HG02798 (cell line): Measurements from ENCODE around the gene ACTMAP.
"Not testable (repeated sequence)": the region's sequence is repeated elsewhere in the genome, so short reads cannot be mapped to it uniquely, and the experiment has no call there.

Source experiments
- ATAC-seq: cut with Tn5 transposase; IDR thresholded peaks from one replicate; pipeline ENCODE4 v1.9.1; 2021; ENCODE audit warnings: mild to moderate bottlenecking; ENCODE audit not compliant: unreplicated experiment, poor library complexity

ACTMAP gene

DNA sequence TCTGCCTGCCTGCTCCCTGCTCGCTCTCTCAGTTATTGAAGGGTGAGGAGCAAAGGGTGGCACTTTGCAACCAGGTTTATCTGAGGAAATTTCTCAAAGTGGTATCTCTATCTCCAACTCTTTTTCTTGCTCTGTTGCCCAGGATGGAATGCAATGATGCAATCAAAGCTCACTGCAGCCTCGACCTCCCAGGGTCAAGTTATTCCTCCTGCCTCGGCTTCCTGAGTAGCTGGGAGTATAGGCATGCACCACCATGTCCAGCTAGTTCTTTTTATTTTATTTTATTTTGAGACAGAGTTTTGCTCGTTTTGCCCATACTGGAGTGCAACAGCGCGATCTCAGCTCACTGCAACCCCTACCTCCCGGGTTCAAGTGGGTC is 4.9 kb downstream of the ACTMAP start:
- no peak for ATAC-seq

DNA sequence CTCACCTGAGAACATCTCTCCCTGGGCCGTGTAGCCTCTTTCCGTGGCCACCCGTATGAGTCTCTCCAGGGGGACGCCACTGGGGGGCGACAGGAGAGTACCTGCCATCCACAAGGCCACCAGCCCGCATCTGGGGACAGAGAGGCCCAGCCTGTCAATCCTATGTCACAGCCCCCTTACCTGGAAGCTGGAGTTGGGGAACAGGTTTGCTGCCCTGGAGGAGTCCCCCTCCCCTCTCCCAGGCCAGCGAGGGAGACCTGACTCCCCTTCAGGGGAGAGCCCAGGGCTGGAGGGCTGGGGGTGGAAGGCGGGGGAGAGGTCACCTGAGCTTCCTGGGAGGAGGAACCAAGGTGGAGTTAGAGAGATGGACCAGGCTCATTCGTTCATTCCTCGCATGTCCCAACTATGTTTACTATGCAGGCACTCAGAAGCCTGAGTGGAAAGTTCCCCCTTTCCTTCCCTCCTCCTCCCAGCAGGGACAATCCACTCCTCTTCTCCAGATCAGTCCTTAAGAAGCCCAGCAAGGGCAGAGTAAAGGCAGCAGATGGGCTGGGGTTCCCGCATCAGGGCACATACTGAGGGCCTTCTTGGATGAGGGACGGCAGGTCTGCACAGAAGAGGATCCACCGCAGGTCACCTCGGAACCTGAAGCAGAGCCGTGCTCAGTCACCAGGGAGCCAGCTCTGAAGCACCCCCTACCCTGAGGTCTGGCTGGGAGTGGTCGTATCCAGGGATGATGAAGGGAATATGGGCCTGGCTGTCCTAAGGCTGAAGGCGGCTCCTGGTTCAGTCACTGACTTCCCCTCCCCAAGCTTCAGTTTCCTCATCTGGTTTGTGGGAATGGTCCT is 5.5 kb downstream of the ACTMAP start:
- no peak for ATAC-seq

DNA sequence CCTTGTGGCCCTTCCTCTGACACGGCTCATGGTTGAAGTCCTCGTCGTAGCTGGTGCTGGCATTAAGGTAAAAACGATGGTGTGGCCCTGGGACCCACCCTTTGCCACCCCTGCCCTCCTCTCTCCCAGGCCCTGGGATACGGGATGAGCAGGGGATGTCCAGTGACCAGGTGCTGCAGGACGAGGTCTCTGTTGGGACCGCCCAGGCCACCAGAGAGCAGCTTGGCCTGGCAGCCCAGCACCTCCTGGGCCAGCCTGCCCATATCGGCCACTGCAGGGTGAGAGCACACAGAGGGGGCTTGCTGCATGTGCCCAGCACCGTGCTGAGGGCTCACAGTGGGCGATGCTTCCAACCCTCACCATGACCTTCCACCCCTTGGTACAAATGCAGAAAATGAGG is 6.4 kb downstream of the ACTMAP start:
- ATAC-seq: no peak

DNA sequence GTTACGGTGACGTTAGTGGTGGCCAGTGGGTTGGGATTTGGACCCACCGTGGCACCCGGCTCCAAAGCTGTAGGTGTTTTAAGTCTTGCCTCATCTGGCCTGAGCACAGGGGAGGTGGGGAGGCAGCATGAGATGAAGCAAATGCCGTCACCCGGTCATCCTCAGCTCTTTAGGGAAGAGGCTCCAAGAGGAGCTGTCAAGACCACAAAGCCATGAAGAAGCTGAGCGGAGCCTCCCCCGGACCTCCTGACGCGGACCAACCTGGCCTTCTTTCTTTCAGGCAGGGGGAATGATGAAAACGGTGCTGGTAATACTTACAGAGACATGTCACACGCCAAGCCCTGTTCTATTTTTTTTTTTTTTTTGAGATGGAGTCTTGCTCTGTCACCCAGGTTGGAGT is 7.4 kb downstream of the ACTMAP start:
- ATAC-seq: no peak

DNA sequence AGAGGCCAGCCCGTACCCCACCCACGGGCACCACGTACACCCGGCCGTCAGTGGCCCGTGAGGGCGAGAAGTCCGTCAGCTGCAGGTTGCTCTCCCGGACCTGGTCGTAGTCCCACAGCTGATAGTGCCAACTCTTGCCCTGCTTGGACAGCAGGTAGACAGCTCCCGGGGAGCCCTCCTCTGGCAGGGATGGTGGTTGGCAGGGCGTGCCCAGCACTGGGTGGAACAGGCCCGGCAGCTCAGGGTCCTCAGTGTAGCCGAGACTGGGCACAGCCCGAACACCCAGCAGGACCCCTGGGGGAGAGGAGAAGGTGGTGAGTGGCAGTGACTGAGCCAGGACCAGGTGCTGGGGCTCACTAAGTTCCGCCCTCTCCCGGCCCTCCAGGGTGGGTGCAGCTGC is 7.8 kb downstream of the ACTMAP start:
- no peak for ATAC-seq

DNA sequence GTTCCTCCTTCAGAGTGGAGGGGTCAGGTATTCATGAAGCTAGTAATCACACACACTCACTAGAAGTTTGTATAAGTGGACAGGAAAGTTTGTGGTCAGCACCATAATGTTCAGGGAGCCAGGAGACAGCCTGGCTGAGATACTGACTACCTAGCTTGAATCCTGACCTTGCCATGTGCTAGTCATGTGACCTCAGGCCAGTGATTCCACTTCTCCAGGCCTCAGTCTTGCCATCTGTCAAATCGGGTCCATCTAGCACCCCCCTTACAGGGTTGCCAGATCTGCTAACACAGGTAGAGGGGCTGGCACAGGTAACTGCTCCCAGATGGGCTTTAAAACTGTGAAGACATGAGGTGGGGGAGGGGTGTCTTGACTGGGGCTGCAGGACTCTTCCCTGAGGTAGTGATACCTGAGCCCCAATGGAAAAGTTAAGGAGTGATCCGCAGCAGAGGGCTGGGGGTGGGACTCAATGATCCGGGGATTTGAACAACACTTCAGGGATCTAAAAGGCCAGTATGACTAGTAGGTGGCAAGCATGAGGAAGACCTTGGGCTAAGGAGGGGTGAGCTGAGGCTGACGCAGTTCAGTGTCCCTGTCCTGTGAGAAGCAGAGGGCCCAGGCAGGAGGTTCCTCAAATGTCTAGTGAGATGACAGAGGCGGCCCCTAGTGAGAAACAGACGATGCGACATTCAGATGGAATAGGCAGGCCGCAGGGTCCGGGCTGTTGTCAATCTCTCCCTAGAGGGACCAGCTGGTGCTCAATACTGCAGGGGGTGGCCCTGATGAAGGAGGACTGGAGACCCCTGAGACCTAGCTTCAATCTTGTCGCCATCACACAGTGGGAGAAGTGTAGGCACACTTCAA is 8.5 kb downstream of the ACTMAP start:
- ATAC-seq: no peak

DNA sequence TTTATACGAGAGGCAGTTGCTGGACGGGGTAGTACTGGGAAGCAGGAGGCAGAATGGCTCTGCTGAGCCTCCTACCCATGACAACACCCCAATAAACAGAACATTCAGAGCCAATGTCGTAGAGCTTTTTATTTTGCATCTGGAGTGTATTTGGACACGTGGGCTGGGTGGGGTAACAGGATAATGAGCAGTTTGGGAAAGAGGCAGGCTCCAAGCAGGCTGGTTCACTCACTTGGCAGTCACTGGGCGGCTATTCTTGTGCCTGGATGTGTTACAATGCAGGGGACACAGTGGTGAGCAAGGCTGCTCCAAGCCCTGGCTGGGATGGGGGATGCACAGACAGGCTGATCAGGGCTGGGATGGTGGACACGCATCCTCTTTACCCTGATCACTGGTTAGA is 9.5 kb downstream of the ACTMAP start:
- no peak for ATAC-seq

DNA sequence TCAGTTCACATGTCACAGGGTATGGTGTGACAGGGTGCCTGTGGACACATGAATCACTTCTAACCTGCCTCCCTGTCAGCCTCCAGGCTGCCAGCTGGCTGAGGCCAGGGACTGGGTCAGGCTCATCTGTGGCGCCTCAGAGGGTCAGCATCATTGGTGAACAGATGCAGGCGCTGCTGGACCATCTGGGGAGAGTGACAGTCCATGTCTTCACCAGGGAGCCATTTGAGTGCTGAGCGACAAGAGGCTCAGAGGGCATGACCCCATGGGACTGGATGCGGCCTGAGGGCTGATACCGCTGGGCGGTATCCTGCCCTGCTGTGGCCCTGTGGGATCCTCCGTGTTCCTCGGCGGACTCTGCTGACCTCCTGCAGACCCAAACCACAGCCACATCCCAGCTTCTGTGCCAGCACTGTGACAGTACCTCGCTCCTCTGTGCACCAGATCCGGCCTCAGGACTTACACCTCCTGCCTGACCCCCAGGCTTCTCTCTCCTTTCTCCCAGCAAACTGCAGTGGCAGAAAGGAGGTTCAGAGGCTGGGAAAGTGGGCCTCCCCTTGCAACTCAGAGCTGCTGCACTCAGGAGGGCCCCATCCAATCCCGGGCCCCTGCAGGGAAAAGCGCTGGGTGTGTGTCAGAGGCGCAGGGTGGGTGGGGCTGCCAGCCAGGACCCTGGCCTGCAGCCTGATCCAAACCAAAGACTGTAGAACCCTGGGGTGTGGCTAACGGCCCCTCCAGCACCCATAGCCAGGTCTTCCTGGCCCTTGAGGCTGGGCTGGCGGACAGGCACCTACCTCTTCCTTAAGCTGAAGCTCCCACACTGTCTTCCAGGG is 10.2 kb downstream of the ACTMAP start:
- no peak for ATAC-seq

DNA sequence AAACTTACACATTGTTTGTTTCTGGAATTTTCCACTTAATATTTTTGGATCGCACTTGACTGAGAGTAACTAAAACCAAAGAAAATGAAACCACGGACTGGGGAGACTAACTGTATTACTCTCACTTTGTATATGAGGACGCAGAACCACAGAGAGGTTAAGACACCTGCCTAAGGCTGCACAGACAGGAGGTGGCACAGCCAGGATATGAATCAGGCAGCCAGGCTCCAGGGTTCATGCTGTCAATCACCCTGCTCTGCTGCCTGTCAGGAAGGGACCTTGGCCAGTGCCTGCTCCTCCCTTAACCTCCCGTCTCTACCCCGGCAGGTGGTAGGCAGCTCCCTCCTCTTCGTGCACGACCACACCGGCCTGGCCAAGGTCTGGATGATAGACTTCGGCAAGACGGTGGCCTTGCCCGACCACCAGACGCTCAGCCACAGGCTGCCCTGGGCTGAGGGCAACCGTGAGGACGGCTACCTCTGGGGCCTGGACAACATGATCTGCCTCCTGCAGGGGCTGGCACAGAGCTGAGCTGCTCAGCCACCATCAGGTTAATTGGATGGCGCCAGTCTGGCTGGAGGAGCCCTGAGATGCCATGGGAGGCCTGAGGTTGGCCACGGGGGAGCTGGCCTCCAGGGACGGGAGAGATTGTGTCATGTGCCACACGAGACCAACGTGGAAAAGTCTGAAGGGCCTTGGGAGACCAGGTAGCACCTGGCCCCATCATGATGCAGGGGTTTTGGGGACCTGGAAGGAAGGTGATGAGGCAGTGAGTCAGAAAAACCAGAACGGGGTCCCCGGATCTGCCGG is 11.0 kb downstream of the ACTMAP start:
- no peak for ATAC-seq

DNA sequence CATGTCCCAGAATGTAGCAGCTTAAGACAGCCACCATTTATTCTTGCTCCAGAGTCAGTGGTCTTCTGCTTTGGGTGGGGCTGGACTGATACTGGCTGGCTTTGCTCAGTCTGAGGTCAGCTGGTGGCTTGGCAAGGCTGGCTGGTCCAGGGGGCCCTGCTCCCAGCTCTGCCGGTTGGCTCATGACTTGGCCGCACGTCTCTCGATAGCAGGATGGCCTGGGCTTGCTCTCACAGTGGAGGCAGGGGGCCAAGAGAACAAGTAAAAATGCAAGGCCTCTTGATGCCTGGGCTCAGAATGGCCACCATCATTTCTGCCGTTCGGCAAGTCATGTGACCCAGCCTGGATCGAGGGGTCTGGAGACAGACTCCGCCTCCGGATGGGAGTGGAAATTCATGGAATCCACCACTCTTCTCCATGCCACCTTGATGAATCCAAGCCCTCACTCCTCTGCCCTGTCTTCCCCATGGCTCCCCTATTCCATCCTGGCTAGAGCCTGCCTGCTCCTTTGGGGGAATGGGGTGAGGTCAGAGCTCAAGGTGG is 13.1 kb downstream of the ACTMAP start:
- no peak for ATAC-seq

DNA sequence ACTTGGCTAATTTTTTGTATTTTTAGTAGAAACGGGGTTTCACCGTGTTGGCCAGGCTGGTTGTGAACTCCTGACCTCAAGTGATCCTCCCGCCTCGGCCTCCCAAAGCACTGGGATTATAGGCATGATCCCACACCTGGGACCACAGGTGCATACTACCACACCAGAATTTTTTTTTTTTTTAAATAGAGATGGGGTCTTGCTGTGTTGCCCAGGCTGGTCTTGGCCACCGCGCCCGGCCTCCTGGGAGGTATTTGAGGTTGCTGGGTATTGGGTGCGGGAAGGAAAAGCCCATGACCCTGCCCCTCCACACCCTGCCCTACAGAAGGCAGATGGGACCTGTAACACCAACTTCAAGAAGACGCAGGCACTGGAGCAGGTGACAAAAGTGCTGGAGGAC is 13.6 kb downstream of the ACTMAP start:
- no peak for ATAC-seq

DNA sequence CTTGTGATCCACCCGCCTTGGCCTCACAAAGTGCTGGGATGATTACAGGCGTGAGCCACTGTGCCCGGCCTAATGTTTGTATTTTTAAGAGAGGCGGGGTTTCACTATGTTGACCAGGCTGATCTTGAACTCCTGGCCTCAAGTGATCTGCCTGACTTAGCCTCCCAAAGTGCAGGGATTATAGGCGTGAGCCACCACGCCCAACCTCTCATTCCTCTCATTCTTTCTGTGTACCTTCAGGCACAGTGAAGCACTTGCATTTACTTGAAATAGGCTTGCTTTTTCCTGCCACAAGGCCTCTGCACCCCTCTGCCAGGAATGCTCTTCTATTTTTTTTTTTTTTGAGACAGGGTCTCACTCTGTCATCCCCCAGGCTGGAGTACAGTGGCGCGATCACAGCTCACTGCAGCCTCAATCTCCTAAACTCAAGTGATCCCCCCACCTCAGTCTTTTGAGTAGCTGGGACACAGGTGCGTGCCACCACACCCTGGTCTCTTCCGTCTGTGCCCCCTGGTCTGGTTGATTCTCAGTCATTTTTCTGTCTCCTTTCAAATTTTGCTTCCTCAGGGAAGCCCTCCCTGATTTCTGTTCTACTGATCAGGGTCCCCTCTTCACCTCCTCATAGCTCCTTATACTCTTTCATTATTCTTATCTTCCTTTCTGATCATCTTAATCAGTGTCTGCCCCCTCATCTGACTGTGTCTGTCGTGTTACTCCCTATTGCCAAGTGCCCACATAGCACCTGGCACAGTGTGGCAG is 15.1 kb downstream of the ACTMAP start:
- ATAC-seq: no peak

DNA sequence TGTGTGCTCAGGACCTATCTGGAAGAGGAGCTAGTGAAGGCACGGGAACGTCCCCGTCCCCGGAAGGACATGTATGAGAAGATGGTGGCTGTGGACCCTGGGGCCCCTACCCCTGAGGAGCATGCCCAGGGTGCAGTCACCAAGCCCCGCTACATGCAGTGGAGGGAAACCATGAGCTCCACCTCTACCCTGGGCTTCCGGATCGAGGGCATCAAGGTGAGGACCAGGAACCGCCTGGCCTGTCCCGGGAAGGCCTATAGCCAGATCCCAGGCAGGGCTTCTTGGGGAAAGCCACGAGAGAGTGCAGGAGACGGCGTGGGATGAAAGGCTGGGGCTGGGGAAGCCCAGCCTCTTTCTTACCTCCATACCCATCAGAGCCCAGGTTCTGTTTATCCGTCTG is 17.1 kb downstream of the ACTMAP start:
- no peak for ATAC-seq

DNA sequence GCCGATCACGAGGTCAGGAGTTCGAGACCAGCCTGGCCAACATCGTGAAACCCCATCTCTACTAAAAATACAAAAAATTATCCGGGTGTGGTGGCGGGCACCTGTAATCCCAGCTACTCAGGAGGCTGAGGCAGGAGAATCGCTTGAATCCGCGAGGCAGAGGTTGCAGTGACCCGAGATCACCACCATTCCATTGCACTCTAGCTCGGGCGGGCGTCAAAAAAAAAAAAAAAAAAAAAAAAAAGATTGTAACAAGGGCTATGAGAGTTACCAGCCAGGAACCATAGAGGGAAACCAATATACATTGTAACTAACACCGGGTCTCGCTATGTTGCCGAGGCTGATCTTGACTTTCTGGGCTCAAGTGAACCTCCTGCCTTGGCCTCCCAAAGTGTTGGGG is 18.0 kb downstream of the ACTMAP start:
- ATAC-seq: not testable (repeated sequence)

DNA sequence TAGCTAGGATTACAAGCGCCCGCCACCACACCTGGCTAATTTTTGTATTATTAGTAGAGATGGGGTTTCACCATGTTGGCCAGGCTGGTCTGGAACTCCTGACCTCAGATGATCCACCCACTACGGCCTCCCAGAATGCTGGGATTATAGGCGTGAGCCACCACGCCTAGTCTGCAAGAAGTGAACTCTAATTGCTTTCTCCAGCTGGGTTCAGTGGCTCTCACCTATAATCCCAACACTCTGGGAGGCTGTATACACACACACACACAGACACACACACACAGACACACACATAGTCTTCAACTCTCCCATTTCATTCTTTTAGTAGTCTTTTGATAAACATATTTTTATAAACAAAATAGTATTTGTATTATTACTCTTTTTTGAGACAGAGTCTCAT is 20.2 kb downstream of the ACTMAP start:
- not testable (repeated sequence) for ATAC-seq

DNA sequence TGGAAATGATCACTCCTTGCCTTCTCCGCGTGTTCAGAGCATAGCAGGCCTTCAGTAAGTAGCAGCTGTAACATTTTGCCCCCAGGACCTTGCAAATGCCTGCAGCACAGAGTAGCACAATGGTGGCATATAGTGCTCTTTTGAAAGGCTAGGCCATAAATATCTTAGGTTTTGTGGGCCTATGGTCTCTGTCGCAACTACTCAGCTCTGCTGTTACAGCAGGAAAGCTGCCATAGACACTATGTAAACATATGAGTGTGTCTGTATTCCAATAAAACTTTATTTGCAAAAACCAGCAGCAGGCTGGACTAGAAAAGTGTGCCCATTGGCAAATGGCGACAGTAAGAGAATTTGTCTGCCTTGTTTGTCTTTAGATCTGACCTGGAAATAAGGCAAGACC is 24.0 kb downstream of the ACTMAP start:
- ATAC-seq: no peak

DNA sequence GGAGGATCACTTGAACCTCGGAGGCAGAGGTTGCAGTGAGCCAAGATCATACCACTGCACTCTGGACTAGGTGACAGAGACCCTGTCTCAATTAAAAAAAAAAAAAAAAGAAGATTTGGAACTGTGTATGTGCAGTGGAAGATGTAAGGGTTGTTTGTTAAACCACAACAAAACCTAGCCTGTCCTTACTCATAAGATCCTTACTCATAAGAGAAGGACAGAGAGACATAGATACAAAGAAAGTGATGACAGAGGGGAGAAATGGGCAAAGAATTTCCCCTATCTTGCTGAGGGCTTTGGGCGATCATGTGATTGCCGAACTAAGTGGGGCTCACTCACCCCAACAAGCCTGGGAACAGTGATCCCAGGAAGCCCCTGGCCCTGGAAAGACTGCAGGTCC is 25.4 kb downstream of the ACTMAP start:
- no peak for ATAC-seq

DNA sequence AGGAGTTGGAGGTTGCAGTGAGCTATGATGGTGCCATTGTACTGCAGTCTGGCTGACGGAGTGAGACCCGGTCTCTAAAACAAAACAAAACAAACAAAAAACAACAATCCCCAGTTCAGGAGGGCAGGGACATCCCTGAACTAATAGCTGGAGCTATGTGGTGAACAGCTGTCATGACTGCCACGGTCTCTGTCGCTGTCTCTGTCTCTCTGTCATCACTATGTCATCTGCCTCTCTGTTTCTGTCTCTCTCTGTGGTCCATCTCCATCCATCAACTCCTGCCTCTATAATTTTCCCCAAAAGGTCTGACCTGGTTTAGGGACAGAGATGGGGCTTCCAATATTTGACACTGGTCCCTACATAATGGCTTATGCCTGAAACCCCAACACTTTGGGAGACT is 26.0 kb downstream of the ACTMAP start:
- no peak for ATAC-seq

DNA sequence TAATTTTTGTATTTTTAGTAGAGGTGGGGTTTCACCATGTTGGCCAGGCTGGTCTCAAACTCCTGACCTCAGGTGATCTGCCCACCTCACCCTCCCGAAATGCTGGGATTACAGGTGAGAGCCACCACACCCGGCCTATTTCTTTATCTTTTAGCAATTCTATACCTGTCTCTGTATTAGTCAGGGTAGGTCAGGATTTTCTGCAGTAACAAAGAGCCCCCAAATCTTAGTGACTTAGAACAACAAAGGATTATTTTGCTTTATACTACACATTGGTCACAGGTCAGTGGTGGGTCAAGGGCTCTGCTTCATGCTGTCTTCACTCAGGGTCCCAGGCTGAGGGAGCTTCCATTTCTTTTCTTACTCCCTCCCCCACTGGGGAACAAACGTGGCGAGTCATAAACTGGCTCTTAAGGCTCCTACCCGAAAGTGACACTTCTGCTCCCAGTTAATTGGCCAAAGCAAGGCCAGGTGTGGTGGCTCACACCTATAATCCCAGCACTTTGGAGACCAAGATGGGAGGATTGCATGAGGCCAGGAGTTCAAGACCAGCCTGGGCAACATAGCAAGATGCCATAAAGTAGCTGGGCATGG is 26.5 kb downstream of the ACTMAP start:
- no peak for ATAC-seq
